Measurements from ENCODE around the gene SNX9. TPM values are rescaled to one million over a fixed set of nuclear protein-coding genes. Genes with fewer than 3 reads are reported as not detected.

Gene SNX9
- total and polyA plus RNA-seq, 10 of the 15 experiments (the other 5 are each of a cell fraction or from before 2014, with no cell fraction given) = 0.03 to 2.0 (median 0.37) TPM

DNA sequence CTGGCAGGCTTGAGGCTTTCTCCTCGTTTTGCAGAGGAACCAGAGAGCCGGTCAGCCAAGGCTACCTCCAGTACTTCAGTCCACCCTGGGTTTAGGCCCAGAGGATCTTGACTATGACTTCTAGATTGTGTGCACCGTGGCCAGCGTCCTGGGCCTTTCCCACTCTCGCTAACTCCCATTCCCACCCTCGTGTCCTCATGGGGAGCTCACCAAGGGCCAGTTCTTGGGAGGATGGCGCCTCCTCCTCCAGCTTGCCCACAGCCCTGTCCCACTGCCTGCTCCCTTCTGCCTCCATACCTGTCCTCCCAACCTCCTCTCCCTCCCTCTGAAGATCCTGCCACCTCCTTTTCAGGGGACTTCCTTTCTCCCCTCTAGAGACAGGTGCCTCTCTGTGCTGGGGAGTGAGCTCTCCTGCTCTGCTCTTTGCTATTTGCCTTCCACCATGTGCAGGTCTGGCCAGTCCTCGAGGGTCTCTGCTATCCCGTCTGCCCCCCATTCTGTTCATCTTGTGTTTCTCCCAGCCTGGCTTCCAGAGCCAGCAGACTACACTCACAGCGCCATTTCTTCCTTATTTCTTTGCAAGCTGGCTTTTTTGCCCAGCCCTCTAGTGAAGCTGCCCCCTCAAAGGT, 154.2 kb downstream of the SNX9 start:
- peaks cover 2% of the 10 kb centered on the region; the same call in 1 of the 2 replicates for H3K79me2 ChIP-seq (ENCODE audit: control insufficient read depth, insufficient read depth, low read length)

More for the DNA sequence above, 154.2 kb downstream of the SNX9 start:
- in situ Hi-C loops (cut with MboI) (no loop called here), intact Hi-C loops (cut with micrococcal nuclease; ENCODE audit: unreplicated experiment) (no loop called here)
- TF ChIP-seq, protein P1, sequence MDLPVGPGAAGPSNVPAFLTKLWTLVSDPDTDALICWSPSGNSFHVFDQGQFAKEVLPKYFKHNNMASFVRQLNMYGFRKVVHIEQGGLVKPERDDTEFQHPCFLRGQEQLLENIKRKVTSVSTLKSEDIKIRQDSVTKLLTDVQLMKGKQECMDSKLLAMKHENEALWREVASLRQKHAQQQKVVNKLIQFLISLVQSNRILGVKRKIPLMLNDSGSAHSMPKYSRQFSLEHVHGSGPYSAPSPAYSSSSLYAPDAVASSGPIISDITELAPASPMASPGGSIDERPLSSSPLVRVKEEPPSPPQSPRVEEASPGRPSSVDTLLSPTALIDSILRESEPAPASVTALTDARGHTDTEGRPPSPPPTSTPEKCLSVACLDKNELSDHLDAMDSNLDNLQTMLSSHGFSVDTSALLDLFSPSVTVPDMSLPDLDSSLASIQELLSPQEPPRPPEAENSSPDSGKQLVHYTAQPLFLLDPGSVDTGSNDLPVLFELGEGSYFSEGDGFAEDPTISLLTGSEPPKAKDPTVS (IDR thresholded peaks at IDR 0.05; ENCODE audit: low read depth, low read length) = no peak
- no peak for TF ChIP-seq TCF7 (IDR thresholded peaks at IDR 0.05; ENCODE audit: borderline replicate concordance)
- no peak for TF ChIP-seq ATF7 (IDR thresholded peaks at IDR 0.05; ENCODE audit: low read depth)
- no peak for TF ChIP-seq GATAD2B (conservative IDR thresholded peaks at IDR 0.05; ENCODE audit: low read depth)
- no peak for TF ChIP-seq BMI1 (IDR thresholded peaks at IDR 0.05; ENCODE audit: borderline replicate concordance)
- TF ChIP-seq, protein P2, sequence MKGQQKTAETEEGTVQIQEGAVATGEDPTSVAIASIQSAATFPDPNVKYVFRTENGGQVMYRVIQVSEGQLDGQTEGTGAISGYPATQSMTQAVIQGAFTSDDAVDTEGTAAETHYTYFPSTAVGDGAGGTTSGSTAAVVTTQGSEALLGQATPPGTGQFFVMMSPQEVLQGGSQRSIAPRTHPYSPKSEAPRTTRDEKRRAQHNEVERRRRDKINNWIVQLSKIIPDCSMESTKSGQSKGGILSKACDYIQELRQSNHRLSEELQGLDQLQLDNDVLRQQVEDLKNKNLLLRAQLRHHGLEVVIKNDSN (IDR thresholded peaks at IDR 0.05; ENCODE audit: borderline replicate concordance, extremely low read length, insufficient read depth, low read depth, low read length) = no peak
- TF ChIP-seq WRNIP1 (IDR thresholded peaks at IDR 0.05; ENCODE audit: borderline replicate concordance, low read depth, low read length) = no peak
- ChIA-PET RAD21 (ENCODE audit: unreplicated experiment) (no interaction called here), CTCF (no interaction called here), SMC1A (ENCODE audit: uncharacterized antibody, unreplicated experiment) (no interaction called here), POLR2A (no interaction called here)
- FAIRE-seq (no peak), ATAC-seq (no peak), DNase-seq (ENCODE audit: low read depth, low spot score) (no peak)
- no peaks in the 10 kb centered on the region for H3K36me3 ChIP-seq (ENCODE audit: control insufficient read depth in 2 of 2, insufficient read depth in 2 of 2, low read length in 1 of 2)
- no peak overlapping the region for H3K27ac ChIP-seq (ENCODE audit: control insufficient read depth, insufficient read depth)
- H4K20me1 ChIP-seq (ENCODE audit: control insufficient read depth, insufficient read depth) = no peaks in the 10 kb centered on the region
- no peak overlapping the region for H3K9ac ChIP-seq (ENCODE audit: control insufficient read depth, insufficient read depth, low read length)
- no peak overlapping the region for H2AFZ ChIP-seq (ENCODE audit: control insufficient read depth, low read depth, low read length)
- BruUV-seq (replicated peaks) = no TSS peak
- no peak overlapping the region for H3K4me3 ChIP-seq
- H3K9me3 ChIP-seq (replicated peaks; ENCODE audit: control insufficient read depth, insufficient read depth, low read length) = no peaks in the 10 kb centered on the region
- H3K27me3 ChIP-seq (replicated peaks in 1 of 2; ENCODE audit: control insufficient read depth in 2 of 2, insufficient read depth in 2 of 2, low read length in 1 of 2) = peaks cover 6 to 10% of the 10 kb centered on the region in 2 experiments; a peak in 3 of 4 replicates
- WGBS (ENCODE audit: insufficient coverage, insufficient replicate concordance, low lambda C conversion rate, missing lambda C conversion rate) = 66% methylated on average over 10 of the region's 10 CpGs
- H3K4me2 ChIP-seq (ENCODE audit: control insufficient read depth, insufficient read depth) = no peak overlapping the region
- H3K4me1 ChIP-seq (ENCODE audit: control insufficient read depth, insufficient read depth, low read length) = no peaks in the 10 kb centered on the region
